Activated naive CD4-positive, alpha-beta T cell treated with anti-CD3 and anti-CD28 coated beads, Interleukin-2, amount 10 ng/mL, durations not matched to agents 7 days and 5 days (primary cell): ENCODE data around the gene C8G.
A peak's percentile ranks its signal among the peaks of the same experiment; 100 is the strongest.

Experiments
- CTCF ChIA-PET: fragments of 350-600 bp; sonication (Branson Sonifier 250); formaldehyde crosslinking; loops from one replicate; lab custom pipeline; 2021; ENCODE audit warnings: antibody characterized with exemption; lab: Charles Lee
- DNase-seq: peaks from one replicate; pipeline ENCODE4 v3.0.0-alpha.2; 2020
- H3K27ac Mint-ChIP-seq: one replicate; pipeline ENCODE4 v1.8.0; 2021; ENCODE audit warnings: mild to moderate bottlenecking, moderate library complexity, mixed read lengths
- H3K27me3 Mint-ChIP-seq: one replicate; pipeline ENCODE4 v1.8.0; 2021; ENCODE audit warnings: mild to moderate bottlenecking, mixed read lengths
- H3K36me3 Mint-ChIP-seq: one replicate; pipeline ENCODE4 v1.8.0; 2021; ENCODE audit warnings: mixed read lengths
- H3K4me1 Mint-ChIP-seq: one replicate; pipeline ENCODE4 v1.8.0; 2021; ENCODE audit warnings: mixed read lengths
- H3K4me3 Mint-ChIP-seq: one replicate; pipeline ENCODE4 v1.8.0; 2021; ENCODE audit warnings: mild to moderate bottlenecking, moderate library complexity, mixed read lengths
- H3K9me3 Mint-ChIP-seq: one replicate; pipeline ENCODE4 v1.8.0; 2021; ENCODE audit warnings: mixed read lengths

The C8G gene

GRCh38 chr9:136988872-136989271 lies 43.8 kb downstream of the C8G start:
- no peak overlapping the region for H3K4me3 Mint-ChIP-seq
- H3K36me3 Mint-ChIP-seq = peaks cover 6% of the 10 kb centered on the region
- CTCF ChIA-PET = interaction anchor here (1.4 kb wide), 1 partner anchor 41 kb away, joined by 4 read pairs; no protein-coding TSS in a partner anchor
- H3K9me3 Mint-ChIP-seq = no peaks in the 10 kb centered on the region
- peaks cover 18% of the 10 kb centered on the region for H3K4me1 Mint-ChIP-seq
- H3K27ac Mint-ChIP-seq = no peak overlapping the region
- H3K27me3 Mint-ChIP-seq = peaks cover 75% of the 10 kb centered on the region
- DNase-seq = no peak

- DNase-seq = no peak
- H3K4me1 Mint-ChIP-seq = peaks cover 24% of the 10 kb centered on the region
- H3K27me3 Mint-ChIP-seq = peaks cover 60% of the 10 kb centered on the region
- CTCF ChIA-PET = interaction anchor here (1.1 to 1.5 kb wide), 2 partner anchors 39 to 42 kb away, joined by 3 to 4 read pairs; no protein-coding TSS in a partner anchor
- peak overlapping the region; percentile 71 for H3K4me3 Mint-ChIP-seq
- peaks cover 7% of the 10 kb centered on the region for H3K36me3 Mint-ChIP-seq
- H3K27ac Mint-ChIP-seq = peak overlapping the region; percentile 0
- H3K9me3 Mint-ChIP-seq = no peaks in the 10 kb centered on the region
Measured at GRCh38 chr9:136990242-136990911, 45.3 kb downstream of the C8G start.

GRCh38 chr9:136991993-136992818 lies 47.2 kb downstream of the C8G start, which contains the start of gene PAXX:
TSS of gene PAXX (plus strand) at chr9:136992422. CDS start at chr9:136992444, 22 bp downstream.
- H3K36me3 Mint-ChIP-seq = peaks cover 7% of the 10 kb centered on the region
- peaks cover 38% of the 10 kb centered on the region for H3K4me1 Mint-ChIP-seq
- CTCF ChIA-PET = interaction anchor here (0.7 to 2.3 kb wide), 6 partner anchors 16 to 200 kb away, joined by 3 to 9 read pairs (median 4); no protein-coding TSS in a partner anchor
- H3K27ac Mint-ChIP-seq = peak within 1 kb of the TSS; percentile 82
- peaks cover 51% of the 10 kb centered on the region for H3K27me3 Mint-ChIP-seq
- no peaks in the 10 kb centered on the region for H3K9me3 Mint-ChIP-seq
- peak within 1 kb of the TSS; percentile 82 for H3K4me3 Mint-ChIP-seq
- DNase-seq = peak; percentile 96

DNA sequence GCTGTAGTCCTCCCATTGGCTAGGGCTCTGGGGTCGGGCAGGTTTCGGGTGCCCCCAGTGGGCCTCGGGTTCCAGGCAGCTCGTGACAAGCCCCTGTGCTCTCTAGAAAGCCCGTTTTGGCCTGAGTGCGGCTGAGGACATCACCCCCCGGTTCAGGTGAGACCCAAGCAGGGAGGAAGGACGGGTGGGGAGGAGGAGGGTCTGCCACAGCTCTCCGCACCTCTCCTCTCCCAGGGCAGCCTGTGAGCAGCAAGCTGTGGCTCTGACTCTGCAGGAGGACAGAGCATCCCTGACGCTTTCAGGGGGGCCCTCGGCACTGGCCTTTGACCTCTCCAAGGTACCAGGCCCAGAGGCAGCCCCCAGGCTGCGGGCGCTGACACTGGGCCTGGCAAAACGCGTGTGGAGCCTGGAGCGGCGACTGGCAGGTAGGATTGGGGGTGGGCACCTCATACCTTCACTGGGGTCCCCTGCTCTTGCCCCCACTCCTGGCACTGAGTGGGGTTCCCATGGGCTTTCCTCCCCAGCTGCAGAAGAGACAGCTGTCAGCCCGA lies 47.9 kb downstream of the C8G start:
- peaks cover 51% of the 10 kb centered on the region for H3K27me3 Mint-ChIP-seq
- peaks cover 7% of the 10 kb centered on the region for H3K36me3 Mint-ChIP-seq
- H3K4me3 Mint-ChIP-seq = peak overlapping the region; percentile 82
- no peak for DNase-seq
- peaks cover 45% of the 10 kb centered on the region for H3K4me1 Mint-ChIP-seq
- no peaks in the 10 kb centered on the region for H3K9me3 Mint-ChIP-seq
- peak overlapping the region; percentile 82 for H3K27ac Mint-ChIP-seq
- CTCF ChIA-PET = interaction anchor here (0.9 to 2.3 kb wide), 5 partner anchors 17 to 74 kb away, joined by 3 to 9 read pairs (median 4); no protein-coding TSS in a partner anchor

DNA sequence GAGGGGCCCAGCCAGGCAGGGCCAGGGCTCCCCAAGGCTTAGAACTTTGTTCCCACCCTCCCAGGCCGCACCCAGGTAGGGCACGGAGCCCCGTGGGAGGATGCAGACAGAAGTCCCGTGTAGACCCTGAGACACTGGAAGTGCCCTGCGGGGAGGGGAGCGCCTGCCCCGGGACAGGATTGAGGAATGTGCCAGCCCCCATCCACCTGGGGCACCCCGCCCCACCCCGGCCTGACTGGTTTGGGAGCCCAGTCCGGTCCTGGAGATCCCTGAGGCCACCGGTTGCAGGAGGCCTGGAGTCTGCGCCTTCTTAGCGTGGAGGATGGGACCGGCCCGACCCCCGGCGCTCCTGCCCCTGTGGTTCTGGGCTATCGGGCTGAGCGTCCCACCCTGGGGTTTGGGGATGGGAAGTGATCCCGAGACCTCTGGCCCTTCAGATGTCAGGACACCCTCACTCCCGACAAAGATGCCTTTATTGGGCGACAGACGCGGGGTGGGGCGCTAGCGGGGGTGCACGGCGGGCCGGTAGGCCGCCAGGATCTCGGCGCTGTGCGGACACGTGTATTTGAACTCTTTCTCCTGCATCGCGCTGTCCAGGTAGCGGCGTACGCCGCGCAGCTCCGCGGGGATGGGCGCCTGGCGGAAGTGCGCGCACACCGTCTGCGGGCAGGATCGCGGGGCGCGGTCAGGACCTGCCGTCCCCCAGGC lies 49.3 kb downstream of the C8G start:
- H3K9me3 Mint-ChIP-seq = no peaks in the 10 kb centered on the region
- no peak for DNase-seq
- H3K27ac Mint-ChIP-seq = no peak overlapping the region
- H3K36me3 Mint-ChIP-seq = peaks cover 7% of the 10 kb centered on the region
- H3K4me1 Mint-ChIP-seq = peaks cover 57% of the 10 kb centered on the region
- H3K27me3 Mint-ChIP-seq = peaks cover 42% of the 10 kb centered on the region
- CTCF ChIA-PET = interaction anchor here (0.8 kb wide), 1 partner anchor 73 kb away, joined by 3 read pairs; no protein-coding TSS in a partner anchor
- peak overlapping the region; percentile 82 for H3K4me3 Mint-ChIP-seq

DNA sequence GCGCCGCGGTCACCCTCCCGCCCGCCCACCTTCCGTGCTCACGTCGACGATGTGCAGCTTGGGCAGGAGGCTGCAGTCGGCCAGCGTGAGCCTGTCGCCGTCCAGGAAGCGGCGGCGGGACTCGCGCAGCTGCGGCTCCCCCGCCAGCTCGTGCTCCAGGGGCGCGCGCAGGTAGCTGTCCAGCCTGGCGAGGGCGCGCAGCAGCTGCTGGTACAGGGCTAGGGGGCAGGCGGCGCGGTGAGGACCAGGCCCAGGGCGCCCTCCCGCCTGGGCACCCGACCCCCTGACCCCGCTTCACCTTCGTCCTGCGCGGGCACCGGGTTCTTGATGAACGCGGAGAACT lies 49.8 kb downstream of the C8G start:
- no peak for DNase-seq
- peaks cover 36% of the 10 kb centered on the region for H3K27me3 Mint-ChIP-seq
- no peaks in the 10 kb centered on the region for H3K9me3 Mint-ChIP-seq
- H3K4me1 Mint-ChIP-seq = peaks cover 59% of the 10 kb centered on the region
- H3K36me3 Mint-ChIP-seq = peaks cover 7% of the 10 kb centered on the region
- no peak overlapping the region for H3K4me3 Mint-ChIP-seq
- CTCF ChIA-PET = no interaction called here
- no peak overlapping the region for H3K27ac Mint-ChIP-seq

DNA sequence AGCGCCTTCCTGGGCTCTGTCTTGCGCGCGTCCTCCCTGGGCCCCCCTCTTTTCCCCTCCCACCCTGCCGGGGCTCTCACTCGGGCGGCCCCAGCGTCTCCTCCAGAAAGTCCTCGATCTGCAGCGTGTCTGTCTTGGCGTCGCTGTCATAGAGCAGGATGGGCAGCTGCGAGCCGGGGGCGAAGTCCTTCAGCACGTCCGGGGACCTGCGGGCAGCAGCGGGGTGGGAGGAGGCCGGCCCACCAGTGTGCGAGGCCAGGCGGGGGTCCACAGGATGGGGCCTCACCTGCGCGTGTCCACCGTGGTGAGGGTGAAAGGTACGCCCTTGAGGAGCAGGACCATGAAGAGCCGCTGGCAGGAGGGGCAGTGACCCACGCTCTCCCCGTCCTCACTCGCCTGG lies 50.3 kb downstream of the C8G start:
- CTCF ChIA-PET = interaction anchor here (1.6 kb wide), 1 partner anchor 34 kb away, joined by 7 read pairs; no protein-coding TSS in a partner anchor
- peaks cover 35% of the 10 kb centered on the region for H3K27me3 Mint-ChIP-seq
- H3K36me3 Mint-ChIP-seq = peaks cover 7% of the 10 kb centered on the region
- H3K27ac Mint-ChIP-seq = no peak overlapping the region
- peaks cover 64% of the 10 kb centered on the region for H3K4me1 Mint-ChIP-seq
- DNase-seq = no peak
- H3K4me3 Mint-ChIP-seq = no peak overlapping the region
- H3K9me3 Mint-ChIP-seq = no peaks in the 10 kb centered on the region

DNA sequence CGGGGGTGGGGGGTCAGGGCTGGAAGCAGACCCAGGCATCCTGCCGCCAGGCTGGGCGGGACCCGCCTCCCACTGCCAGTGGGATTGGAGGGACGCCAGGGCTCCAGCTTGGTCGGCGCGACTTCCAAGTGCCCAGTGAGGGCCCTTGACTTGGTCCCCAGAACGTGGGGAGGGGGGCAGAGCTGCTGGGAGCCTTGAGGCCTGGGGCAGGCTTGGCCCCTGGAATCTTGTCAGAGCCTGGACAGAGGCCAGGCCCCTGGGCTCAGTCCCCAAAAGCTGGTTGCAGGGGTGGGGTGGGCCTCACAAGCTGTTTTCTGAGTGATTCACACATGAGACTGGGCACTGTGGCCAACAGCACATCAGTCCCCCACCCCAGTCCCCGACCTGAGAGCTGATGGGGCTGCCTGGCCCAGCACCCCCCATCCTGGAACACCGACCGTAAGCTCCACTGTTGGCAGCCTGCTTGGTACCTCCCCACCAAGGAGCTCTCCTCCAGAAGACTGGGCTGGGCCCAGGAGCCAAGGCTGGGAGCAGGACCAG lies 50.8 kb downstream of the C8G start:
- Mint-ChIP-seq H3K27ac (peak overlapping the region; percentile 85), H3K36me3 (peaks cover 7% of the 10 kb centered on the region), H3K27me3 (peaks cover 35% of the 10 kb centered on the region), H3K4me1 (peaks cover 66% of the 10 kb centered on the region), H3K4me3 (peak overlapping the region; percentile 38), H3K9me3 (no peaks in the 10 kb centered on the region)
- DNase-seq = no peak
- CTCF ChIA-PET = interaction anchor here (1.0 to 1.6 kb wide), 2 partner anchors 33 to 39 kb away, joined by 5 to 7 read pairs; no protein-coding TSS in a partner anchor
